ENCODE measurements around the gene TCF12.

Gene TCF12

DNA sequence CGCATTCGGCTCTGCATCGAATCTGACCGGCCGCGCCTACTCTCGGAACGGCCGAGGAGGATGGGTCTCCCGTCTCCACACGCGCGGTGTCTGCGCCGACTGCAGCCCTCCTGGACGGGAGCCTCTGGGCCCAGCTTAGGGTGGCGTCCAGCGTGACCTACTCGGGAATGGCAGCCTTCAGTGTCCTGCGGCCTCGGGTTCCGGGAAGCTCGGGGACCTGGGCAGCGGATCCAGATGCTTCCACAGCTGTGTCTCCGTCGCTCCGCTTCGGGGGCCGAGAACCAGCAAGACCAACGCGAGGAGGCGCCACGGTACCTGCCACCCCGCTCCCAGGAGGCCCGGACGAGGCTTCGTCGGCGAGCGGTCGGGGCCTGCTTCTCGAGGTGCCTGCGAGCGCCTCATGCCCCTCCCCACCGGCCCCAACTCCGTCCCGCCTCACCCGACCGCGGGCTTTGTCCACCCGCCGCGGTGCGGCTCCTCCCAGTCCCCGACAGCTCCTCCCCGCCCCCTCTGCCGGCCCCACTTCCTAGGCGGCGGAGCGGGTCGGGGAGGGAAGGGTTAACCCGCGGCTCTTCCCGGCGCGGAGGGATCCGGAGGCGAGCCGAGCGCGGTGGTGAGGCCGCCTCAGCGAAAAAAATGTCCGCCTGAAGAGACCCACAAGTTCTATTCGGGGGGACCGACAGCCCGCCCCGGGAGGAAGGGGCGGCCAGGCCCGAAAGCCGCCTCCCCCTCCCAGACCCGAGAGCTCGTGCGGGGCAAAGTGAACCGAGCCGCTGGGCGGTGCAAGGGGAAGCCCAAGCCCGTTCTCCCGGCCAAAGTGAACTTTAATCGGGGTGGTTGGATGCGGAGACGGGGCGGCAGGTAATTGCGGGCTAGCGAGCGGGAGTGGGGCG is at the start of gene TCF12:
Gene TCF12, plus strand, starts transcription at position 599 of the 893 bp plus-strand sequence. CDS start 1,270 bp downstream, outside the sequence.
- DNase-seq (ENCODE audit: low spot score): peak; percentile 96

DNA sequence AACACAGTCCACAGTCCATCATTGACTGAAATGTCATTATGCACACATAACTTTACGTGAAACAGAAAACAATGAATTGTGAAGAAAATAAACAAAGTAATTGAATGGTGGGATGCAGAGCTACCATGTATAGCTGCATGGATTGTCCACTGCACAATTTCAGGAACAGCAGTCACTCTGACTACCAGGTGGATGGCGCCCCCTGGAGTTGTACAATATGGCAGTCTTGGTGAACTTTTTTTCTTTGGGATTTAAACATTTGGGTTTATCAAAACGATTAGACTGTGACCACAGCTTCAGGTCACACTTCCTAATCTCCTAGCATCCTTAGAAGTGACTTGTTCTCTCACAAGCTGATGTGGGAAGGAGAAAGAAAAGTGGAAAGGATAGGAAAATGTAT is 48.9 kb upstream of the TCF12 start:
- DNase-seq (ENCODE audit: low spot score): peak; percentile 15

DNA sequence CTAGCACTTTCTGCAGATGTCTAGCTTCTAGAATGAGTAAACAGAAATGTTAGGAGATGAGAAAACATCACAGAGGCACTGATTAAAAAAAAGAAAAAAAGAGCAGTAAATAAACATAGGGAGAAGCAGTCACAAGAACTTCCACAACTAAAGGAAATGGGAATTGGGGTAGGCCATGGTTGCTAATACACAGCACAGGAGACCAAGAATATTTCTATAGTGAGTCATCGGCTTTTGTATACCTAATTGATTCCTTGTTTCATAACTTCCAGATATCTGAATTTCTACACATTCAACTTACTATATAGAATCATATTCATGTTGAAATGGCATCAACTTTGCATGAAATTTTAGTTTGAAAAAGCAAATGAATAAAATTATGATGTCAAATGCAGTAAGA is 47.3 kb upstream of the TCF12 start:
- DNase-seq (ENCODE audit: low spot score): peak; percentile 7

DNA sequence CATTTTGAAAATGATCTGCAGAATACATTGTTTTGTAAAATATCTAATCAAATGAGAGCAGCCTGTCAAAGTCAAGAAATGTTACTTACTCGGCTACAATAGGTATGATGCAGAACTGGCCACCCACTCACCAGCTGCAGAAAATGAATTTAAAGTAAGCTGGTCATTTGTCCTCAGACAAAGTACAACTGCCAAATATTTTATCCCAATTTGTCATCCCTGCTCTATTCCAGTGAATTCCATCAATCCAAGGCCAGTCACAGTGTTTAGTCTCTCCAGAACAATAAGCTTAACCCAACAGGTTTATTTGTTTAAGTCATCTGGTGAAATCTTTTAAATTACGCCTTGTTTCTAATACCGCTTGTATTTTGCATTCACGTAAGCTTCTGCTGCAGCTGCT is 46.6 kb upstream of the TCF12 start:
- DNase-seq (ENCODE audit: low spot score): no peak

DNA sequence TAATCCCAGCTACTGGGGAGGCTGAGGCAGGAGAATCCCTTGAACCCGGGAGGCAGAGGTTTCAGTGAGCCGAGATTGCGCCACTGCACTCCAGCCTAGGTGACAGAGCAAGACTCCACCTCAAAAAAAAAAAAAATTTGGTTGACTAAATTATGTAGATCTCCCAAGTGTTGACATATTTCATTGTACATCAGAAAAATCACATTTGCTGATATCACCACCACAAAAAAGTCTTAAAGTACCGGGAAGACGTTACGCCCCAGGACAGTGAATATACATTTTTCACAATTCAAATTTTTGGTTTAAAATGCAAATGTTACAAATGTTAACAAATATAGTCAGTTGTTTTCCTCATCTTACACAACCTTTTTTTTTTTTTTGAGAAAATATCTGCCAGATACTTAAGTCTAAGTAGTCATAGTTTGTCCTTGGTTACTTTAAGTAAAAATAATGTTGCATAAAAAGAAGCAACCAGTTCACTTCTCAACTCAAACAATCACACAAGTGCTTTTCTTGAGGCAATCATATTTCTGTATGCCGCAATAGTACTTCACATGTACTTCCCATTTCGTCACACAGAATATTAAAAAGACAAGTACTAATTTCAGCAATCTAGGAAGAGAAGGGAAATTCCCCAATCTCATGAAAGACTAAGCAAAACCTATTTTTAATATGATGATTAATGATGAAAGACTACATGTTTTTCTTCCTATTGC is 41.0 kb upstream of the TCF12 start:
- DNase-seq (ENCODE audit: low spot score): no peak

DNA sequence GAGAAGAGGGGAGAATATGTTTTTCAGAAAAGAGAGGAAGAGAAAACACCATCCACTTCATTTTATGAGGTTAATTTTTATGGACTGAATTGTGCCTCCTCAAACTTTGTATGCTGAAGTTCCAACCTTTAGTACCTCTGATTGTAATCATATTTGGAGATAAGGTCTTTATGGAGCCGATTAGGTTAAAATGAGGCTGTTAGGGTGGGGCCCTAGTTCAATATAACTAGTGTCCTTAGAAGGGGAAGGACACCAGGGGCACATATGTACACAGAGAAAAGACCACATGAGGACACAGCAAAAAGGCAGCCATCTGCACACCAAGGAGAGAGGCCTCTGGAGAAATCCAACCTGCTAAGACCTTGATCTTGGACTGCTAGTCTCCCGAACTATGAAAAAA is 38.9 kb upstream of the TCF12 start:
- DNase-seq (ENCODE audit: low spot score): no peak

DNA sequence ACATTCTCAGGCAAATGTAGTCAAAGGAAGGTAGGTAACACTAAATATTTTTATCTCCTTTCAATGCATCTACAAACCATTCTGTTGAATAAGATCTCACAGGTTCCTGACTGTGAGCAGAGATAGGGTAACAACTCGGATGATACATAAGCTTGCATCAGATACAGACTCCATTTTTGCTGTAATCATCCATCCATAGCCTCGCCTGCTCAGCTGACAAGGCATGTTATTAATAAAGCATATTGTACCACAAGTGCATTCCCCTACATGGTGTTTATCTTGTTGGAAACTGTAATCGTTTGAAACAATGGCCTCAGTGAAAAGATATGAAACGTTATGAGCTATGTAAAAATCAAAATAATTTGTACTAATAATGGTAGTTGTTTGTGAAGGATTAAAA is 35.4 kb upstream of the TCF12 start:
- DNase-seq (ENCODE audit: low spot score): no peak

DNA sequence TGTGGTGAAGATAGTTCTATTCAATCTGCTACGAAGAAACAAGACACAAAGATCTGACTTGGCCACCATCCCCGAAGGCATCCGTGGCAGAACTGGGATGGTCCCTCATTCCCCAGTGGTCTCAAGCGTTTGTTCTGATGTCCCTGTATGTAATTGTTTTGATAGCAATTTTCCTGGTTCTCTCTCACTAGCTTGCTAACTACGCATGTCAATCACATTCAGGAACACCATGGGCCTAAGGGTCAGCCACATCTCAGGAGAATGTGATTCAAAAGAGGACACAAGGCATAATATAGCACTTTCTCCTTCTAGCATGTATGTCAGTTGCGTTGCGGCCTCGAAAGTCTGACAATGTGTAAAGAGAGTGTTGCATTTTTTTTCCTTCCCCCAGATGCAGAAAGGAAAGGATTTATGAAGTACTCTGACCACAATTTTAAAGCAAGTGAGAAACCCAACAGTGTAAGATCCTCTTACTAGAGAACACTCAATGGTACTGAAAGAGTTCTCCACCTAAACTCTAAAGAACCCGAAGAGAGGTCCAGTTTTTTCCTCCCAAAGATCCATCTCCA is 32.0 kb upstream of the TCF12 start:
- DNase-seq (ENCODE audit: low spot score): no peak

DNA sequence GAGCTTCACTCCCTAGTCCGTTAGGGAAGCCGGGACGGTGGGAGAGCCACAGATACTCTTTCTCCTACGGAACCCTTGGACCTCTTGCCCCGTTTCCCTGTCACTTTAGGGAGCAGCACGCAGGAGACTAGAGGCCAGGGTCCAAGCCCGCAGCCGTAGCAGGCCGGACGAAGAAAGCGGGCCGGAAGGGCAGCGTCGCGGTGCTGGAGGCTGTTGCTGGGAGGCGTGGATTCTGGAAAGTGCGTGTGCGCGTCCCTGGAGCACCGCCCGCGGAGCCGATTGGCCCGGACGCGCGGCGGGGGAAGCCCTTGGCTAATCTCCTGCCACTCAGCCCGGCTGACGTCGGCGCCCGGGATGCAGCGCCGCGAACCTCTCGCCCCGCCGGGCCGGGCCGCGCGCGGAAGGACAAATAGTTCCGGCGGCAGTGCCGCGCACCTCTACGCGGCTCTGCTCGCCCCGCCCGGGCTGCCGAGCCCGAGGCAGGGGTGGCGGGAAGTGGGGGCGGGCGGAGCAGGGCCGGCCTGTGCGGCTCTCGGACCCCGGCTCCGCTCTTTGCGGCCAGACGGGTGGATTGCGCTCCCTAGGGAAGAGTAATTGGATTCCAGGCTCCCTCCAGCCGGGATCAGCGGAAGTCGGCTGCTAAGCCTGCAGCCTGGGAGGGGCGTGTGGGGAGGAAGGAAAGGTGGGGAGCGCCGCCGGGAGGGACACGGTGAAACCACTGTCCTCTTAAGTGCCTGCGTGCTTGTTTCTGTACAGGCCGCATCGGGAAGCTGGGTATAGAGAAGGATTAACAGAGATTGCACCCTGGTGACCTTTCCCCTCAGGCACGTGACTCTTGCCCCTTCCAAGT is 31.3 kb upstream of the TCF12 start:
- peak; percentile 94 for DNase-seq (ENCODE audit: low spot score)

DNA sequence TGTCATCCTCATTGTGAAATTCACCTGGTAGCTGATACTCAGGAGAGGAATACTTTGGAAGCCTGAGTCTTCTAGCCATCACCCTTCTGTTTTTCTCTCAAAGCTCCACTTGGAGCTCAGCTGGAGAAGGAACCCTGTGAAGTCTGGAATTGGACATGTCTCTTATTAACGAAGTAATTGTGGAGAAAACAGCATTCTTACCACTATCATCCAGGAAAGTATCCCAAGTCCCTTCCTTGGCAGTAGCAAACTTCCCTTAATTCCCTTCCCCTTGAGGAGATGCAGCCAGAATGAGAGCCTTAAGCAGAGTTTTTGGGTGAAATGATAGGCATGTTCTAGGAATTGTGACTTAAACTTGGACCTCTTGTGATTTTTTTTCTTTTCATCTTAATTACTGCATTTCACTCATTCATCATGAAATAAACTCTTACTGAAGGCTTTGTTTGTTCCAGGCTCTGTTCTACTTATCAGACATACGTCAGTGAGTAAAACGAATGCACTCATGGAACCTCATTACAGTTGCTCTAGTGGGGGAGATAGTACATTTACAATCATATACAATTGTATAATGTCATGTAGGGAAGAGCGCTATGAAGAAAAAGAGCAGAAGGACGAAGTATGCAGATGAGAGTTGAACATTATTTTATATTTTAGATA is 30.5 kb upstream of the TCF12 start:
- DNase-seq (ENCODE audit: low spot score): no peak

DNA sequence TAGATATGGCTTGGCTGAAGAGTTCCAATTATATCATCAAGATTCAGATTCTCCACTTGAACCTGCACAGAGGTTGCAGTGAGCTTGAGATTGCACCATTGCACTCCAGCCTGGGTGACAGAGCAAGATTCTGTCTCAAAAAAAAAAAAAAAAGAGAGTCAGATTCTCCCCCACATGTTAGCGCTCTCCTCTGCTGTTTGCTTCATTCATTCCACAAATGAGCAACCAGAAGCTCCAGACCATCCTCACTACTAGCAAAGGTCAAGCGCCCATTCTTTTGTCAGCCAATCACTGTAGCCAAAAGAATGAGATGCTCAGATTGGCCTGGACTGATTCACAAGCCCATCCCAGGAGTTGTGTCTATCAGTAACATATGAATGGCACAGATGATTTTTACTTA is 28.4 kb upstream of the TCF12 start:
- DNase-seq (ENCODE audit: low spot score): no peak

DNA sequence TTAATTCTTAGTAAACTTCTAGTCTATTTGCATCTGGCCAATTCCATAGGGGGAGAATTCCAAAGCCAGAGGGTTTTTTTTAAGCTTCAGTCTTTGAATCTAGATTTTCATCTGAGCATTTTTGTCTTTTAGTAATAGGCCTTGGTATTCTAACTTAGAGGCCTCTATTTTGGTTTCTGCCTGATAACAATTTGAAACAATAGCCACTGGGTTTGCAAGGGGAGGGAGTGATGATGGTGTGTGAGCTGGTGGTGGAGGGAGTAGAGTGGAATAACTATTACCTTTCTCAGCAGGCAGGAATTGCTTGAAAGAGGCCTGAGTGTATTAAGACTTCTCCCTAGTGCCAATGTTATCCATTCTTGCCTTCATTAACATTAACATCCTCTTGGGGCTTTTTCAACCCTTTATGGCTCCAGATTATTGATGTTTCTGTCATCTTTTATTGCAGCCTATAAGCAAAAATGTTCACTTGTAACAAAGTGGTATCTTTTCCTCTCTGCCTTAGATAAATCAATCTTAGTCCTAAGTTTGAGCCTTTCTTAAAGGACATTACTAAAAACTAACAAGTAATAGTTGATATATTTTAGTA is 26.5 kb upstream of the TCF12 start:
- DNase-seq (ENCODE audit: low spot score): no peak

DNA sequence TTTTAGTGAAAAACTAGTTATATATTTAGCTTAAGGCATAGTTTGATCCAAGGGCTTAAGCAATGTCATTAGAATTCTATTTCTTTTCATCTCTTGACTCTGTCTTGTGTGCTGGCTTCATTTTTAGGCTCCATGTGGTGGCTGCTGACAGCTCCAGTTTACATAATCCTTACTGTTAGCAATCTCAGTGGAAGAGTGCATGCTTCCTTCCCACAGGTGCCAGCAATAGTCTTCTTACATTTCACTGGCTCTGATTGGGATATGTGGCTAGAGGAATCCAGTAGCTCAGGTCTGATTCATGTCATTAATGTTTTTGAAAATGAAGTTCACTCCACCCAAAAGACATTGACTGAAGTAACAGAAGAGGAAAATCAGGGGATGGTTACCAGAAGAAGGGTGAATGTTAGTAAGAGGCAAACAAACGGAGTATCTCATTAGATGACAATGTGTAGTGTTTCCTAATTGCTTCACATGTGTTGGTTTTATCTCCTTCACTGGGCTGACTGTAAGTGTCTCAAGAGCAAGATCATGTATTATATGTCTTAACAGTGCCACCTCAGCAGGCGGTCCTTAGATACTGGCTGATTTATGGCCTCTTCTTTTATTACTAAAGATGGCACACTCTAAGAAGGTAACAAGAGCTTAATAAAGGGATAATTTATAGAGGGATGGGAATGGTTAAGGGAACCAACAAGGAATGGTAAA is 25.6 kb upstream of the TCF12 start:
- DNase-seq (ENCODE audit: low spot score): no peak

DNA sequence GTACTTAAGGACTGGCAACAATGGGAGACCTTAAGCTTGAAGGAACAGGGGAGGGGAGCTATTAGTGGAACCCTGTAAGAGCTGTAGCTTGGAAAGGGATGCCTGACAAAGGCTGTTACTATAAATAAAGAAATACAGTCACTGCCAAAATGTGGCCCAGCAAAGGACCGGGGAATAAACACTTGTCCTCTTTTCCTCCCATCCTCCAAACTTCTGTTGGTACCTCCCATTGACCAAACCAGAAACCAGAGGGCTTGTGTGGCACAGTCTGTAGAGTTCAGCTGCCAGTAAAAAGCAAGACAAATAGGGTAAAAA is 25.1 kb upstream of the TCF12 start:
- no peak for DNase-seq (ENCODE audit: low spot score)

DNA sequence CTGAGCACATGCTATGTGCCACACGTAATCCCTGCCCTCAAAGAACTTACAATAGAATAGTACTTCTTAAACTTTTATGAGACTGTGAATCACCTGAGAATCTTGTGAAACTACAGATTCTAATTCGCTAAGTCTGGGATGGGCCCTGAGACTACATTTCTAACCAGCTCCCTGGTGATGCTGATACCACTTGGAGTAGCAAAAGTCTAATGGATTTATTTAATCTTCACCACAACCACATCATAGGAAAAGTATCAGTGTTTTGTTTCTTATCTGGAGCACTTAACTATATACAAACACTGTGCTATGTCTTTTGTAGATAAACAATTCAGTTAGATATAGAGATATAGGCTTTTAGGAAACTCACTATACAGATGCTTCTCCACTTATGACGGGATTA is 23.8 kb upstream of the TCF12 start:
- no peak for DNase-seq (ENCODE audit: low spot score)

DNA sequence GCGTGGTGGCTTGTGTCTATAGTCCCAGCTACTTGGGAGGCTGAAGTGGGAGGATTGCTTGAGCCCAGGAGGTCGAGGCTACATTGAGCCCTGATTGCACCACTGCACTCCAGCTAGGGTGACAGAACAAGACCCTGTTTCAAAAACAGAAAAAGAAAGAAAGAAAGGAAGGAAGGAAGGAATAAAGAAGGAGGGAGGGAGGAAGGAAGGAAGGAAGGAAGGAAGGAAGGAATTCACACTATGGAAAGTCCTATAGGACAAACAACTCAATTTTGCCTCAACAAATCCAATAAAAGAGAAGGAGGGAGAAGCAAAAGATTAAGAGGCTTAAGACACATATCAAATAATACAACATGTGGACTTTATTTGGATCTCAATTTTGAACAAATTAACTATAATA is 16.5 kb upstream of the TCF12 start:
- DNase-seq (ENCODE audit: low spot score): no peak

DNA sequence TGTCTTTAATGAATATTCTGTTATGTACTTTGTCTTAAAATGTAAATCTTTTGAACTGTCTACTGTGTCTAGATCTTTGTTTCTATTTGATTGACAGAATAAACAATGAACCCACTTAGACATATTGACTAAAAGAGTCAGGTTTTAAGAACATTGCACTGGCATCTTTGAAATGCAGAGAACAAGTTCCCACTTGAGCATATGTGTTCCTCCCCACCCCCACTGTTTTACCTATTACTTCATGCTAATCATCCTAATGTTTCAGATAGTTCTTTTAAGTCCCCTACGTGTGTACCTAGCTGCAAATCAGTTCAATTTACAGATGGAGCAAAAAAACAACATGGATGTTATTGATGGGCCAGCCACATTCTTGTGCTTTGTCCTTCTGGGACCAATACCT is 11.7 kb upstream of the TCF12 start:
- DNase-seq (ENCODE audit: low spot score): no peak

DNA sequence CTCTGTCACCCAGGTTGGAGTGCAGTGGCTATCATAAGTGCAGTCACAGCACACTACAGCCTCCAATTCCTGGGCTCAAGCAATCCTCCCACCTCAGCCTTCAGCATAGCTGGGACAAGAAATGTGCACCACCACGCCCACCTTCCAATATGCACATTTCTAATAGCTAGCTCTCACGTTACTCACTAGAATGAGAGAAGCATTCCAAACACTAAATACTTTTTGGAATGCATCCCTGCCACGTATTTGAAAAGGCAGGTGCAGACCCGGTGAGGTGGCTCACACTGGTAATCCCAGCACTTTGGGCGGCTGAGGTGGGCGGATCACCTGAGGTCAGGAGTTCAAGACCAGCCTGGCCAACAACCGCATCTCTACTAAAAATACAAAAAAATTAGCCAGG is 7.6 kb upstream of the TCF12 start:
- no peak for DNase-seq (ENCODE audit: low spot score)

DNA sequence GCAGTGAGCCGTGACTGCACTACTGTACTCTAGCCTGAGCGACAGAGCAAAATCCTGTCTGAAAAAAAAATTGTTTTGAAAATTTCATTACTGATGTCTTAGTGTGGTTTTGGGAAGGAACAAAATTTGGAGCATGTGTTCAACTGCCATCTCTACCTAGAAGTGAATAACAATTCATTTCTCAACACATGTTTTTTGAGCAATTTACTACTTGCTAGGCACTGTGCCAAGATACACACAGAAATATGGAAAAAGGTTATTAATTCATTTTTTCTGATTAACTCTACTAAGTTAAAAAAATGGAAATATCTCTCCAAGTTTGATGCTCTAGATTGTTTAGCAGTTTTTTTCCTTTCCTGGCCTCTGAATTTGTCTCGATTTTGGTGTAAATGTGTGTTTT is 5.2 kb upstream of the TCF12 start:
- no peak for DNase-seq (ENCODE audit: low spot score)

DNA sequence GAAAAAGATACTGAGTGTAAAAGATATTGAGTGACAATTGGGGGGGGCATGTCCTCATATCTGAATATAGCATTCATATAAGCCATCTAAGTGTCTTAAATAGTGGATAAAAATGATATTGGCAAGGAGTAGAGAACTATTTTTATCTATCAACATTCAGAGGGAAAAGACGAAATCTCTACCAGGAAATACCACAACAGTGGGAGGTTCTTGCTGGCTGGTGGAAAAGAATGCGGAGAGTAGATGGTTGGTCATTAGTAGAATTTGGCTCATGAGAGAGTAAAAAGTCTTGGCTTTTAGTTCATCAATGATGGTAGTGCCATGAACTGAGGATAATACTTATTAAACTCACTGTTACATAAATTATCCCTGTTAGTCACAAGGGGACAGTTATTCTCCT is 4.8 kb upstream of the TCF12 start:
- peak; percentile 3 for DNase-seq (ENCODE audit: low spot score)

DNA sequence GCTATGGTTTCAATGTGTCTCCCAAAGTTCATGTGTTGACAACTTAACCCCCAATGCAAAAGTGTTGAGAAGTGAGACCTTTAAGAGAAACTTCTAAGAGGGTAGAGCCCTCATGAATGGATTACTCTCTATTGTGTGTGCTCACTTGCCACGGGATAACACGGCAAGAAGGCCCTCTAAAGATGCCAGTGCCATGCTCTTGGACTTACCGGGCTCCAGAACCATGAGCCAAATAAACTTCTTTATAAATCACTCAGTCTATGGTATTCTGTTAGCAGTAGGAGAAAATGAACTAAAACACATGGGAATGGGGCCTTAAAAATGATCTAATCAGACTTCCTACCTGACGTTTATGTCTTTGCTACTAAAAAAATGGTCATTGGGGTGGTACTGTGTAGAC is 2.6 kb upstream of the TCF12 start:
- no peak for DNase-seq (ENCODE audit: low spot score)

Measured in iPS-NIHi11 (cell line).